BLaER1 treated with 17β-estradiol and CSF1 and Interleukin-3, amounts not matched to agents 10 nM and 100 nM (cell line): ENCODE results near the gene BCL7A.
"Not testable (repeated sequence)": the region's sequence is repeated elsewhere in the genome, so short reads cannot be mapped to it uniquely, and the experiment has no call there.

Experiments
- H3K27ac ChIP-seq, 11 experiments: shearing (Covaris generic); formaldehyde crosslinking; 2 replicates each; pipeline ENCODE4 v1.8.1; 2022
- H3K27me3 ChIP-seq, 11 experiments: shearing (Covaris generic); formaldehyde crosslinking; 2 replicates each; pipeline ENCODE4 v1.8.1; 2022
- H3K36me3 ChIP-seq, 11 experiments: shearing (Covaris generic); formaldehyde crosslinking; 2 replicates each; pipeline ENCODE4 v1.8.1; 2022
- H3K4me1 ChIP-seq, 10 experiments: shearing (Covaris generic); formaldehyde crosslinking; 2 replicates each; pipeline ENCODE4 v1.8.1; 2022
- H3K4me2 ChIP-seq, 11 experiments: shearing (Covaris generic); formaldehyde crosslinking; 2 replicates each; pipeline ENCODE4 v1.8.1; 2022
- H3K4me3 ChIP-seq, 10 experiments: shearing (Covaris generic); formaldehyde crosslinking; 2 replicates each; pipeline ENCODE4 v1.8.1; 2022
- H3K9ac ChIP-seq, 11 experiments: shearing (Covaris generic); formaldehyde crosslinking; 2 replicates each; pipeline ENCODE4 v1.8.1; 2022
- H3K9me3 ChIP-seq, 11 experiments: shearing (Covaris generic); formaldehyde crosslinking; replicated peaks in 1 of 11; 2 replicates each; pipeline ENCODE4 v1.8.1; 2022
- H4K20me1 ChIP-seq, 11 experiments: shearing (Covaris generic); formaldehyde crosslinking; 2 replicates each; pipeline ENCODE4 v1.8.1; 2022
- Cebpa-rat ChIP-seq, 11 experiments: shearing (Covaris generic); IDR thresholded peaks; 2 replicates each; pipeline ENCODE4 v1.8.1; 2022

The BCL7A gene

DNA sequence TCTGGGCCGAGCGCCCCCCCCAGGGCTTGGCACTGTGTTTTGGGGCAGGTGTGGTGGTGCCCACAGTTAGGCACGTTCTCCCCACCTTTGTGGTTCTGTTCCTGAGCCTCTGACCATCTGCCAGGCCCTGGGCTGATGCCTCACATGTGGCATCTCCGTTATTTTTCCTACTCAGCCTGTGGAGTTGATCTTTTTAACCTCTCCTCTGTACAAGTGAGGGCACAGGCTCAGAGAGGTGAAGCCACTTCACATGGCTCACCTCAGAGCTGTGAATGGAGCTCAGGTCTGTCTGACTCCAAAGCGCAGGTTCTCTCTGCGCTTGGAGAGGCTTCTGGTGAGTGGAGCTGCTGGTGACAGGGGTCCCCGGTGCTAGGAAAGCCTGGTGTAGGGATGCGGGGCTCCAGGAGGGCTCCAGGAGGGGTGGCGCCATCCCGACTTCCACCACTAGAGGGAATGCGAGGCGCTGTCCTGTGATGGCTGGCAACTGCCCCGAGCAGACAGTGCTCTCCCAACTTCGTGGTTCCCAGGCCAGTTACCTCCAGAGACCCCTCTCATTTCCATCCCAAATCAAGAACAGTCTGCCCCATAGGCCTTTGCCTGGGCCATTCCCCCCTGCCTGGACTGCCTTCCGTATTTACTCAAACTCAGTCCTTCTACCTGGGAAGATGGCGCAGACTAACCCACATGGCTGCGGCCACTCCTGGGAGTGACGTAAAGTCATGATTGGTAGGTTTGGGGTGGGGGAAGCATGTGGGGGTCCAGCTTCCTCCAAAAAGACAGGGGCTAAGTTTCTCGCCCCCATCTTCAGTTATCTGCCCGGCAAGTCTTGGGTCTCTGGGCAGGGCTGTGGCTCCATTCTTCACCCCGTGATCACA lies 9.9 kb downstream of the BCL7A start:
- Histone ChIP-seq H3K4me3 (no peak overlapping the region), H3K36me3 (peaks cover 4 to 62% (median 48%) of the 10 kb centered on the region in 11 experiments; a peak in 21 of 22 replicates), H4K20me1 (peaks cover 11 to 98% (median 89%) of the 10 kb centered on the region in 11 experiments; a peak in 20 of 22 replicates), H3K4me2 (peak overlapping the region in 9 of 11 experiments; percentile 78 to 99 (median 97); a peak in 15 of 22 replicates), H3K27ac (peak overlapping the region in 6 of 11 experiments; percentile 7 to 97 (median 92); a peak in 9 of 22 replicates), H3K27me3 (peaks cover 0 to 9% (median 0%) of the 10 kb centered on the region in 11 experiments; a peak in 1 of 22 replicates), H3K9me3 (no peaks in the 10 kb centered on the region), H3K9ac (peak overlapping the region in 2 of 11 experiments; percentile 21 to 62; a peak in 2 of 22 replicates), H3K4me1 (peaks cover 39 to 81% (median 60%) of the 10 kb centered on the region in 10 experiments)
- no peak for TF ChIP-seq Cebpa-rat (IDR thresholded peaks at IDR 0.05)

DNA sequence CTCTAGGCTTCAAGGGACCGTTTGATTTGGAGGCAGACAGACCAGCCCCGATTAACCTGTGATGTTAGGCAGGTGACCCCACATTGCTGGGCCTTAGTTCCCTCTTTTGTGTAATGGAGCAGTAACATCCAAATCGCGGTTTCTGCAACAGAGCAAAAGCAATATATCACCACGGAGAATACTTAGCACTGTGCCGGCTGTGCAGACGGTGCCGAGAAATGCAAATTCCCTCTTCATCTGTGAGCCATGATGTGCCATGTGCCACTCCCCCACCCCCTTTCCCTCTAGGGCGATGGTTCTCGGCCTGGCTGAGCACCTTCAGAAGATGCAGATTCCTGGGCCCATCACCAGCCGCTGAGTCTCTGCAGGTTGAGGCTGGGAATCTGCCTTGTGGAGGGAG lies 10.9 kb downstream of the BCL7A start:
- Histone ChIP-seq H3K9me3 (no peaks in the 10 kb centered on the region), H3K4me3 (no peak overlapping the region), H3K9ac (no peak overlapping the region), H3K4me2 (no peak overlapping the region), H3K27me3 (peaks cover 0 to 9% (median 0%) of the 10 kb centered on the region in 11 experiments; a peak in 1 of 22 replicates), H3K36me3 (peaks cover 4 to 68% (median 58%) of the 10 kb centered on the region in 11 experiments; a peak in 21 of 22 replicates), H3K27ac (peak overlapping the region in 1 of 11 experiments; percentile 3; a peak in 1 of 22 replicates), H4K20me1 (peaks cover 11 to 97% (median 79%) of the 10 kb centered on the region in 11 experiments; a peak in 20 of 22 replicates), H3K4me1 (peaks cover 35 to 71% (median 50%) of the 10 kb centered on the region in 10 experiments)
- no peak for TF ChIP-seq Cebpa-rat (IDR thresholded peaks at IDR 0.05)

DNA sequence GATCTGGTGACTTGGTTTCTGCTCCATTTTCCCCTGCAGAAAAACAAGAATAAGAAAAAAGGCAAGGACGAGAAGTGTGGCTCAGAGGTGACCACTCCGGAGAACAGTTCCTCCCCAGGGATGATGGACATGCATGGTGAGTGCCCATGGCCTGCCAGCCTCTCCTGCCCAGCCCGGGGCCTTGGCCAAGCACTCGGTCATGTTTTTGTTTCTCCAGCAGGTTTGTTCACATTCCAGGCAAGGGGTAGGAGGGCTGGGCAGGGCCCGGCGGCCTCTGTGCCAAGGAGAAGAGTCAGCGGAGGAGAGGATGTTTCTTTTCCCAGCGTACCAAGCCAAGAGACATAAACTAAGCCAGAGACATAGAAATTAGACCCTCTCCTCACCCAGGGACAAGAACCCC lies 13.6 kb downstream of the BCL7A start:
- H3K27ac ChIP-seq, result peak overlapping the region in 1 of 11 experiments; percentile 18; a peak in 1 of 22 replicates
- peaks cover 4 to 96% (median 84%) of the 10 kb centered on the region in 11 experiments; a peak in 21 of 22 replicates for H3K36me3 ChIP-seq
- no peaks in the 10 kb centered on the region for H3K9me3 ChIP-seq
- H4K20me1 ChIP-seq, result peaks cover 0 to 93% (median 65%) of the 10 kb centered on the region in 11 experiments; a peak in 19 of 22 replicates
- no peak overlapping the region for H3K4me3 ChIP-seq
- H3K9ac ChIP-seq, result no peak overlapping the region; a peak in 1 of 22 replicates
- peaks cover 8 to 61% (median 30%) of the 10 kb centered on the region in 10 experiments for H3K4me1 ChIP-seq
- no peak for TF ChIP-seq Cebpa-rat (IDR thresholded peaks at IDR 0.05)
- H3K4me2 ChIP-seq, result peak overlapping the region in 3 of 11 experiments; percentile 25 to 53 (median 31); a peak in 4 of 22 replicates
- no peaks in the 10 kb centered on the region for H3K27me3 ChIP-seq

DNA sequence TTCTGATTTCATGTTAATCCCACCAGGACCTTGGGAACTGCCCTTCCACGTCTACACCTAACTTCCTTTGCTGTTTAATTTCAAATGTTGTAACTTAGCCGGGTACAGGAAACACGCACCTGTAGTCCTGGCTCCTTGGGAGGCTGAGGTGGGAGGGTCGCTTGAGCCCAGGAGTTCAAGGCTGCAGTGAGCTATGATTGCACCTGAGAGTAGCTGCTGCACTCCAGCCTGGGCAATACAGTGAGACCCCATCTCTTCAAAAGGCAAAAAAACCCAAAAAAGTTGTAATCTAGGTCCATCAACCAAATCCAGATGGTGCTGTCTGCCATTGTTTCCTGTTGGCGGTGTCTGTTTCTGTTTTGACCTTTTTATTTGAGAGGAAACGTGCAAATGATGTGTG lies 14.5 kb downstream of the BCL7A start:
- TF ChIP-seq Cebpa-rat (IDR thresholded peaks at IDR 0.05), result no peak
- Histone ChIP-seq H3K4me1 (peaks cover 7 to 61% (median 30%) of the 10 kb centered on the region in 10 experiments; a peak in 18 of 20 replicates), H3K9me3 (no peaks in the 10 kb centered on the region), H3K27me3 (no peaks in the 10 kb centered on the region), H4K20me1 (peaks cover 0 to 93% (median 60%) of the 10 kb centered on the region in 11 experiments; a peak in 17 of 22 replicates), H3K36me3 (peaks cover 4 to 98% (median 87%) of the 10 kb centered on the region in 11 experiments; a peak in 21 of 22 replicates), H3K4me3 (no peak overlapping the region), H3K4me2 (no peak overlapping the region), H3K27ac (no peak overlapping the region), H3K9ac (no peak overlapping the region)

DNA sequence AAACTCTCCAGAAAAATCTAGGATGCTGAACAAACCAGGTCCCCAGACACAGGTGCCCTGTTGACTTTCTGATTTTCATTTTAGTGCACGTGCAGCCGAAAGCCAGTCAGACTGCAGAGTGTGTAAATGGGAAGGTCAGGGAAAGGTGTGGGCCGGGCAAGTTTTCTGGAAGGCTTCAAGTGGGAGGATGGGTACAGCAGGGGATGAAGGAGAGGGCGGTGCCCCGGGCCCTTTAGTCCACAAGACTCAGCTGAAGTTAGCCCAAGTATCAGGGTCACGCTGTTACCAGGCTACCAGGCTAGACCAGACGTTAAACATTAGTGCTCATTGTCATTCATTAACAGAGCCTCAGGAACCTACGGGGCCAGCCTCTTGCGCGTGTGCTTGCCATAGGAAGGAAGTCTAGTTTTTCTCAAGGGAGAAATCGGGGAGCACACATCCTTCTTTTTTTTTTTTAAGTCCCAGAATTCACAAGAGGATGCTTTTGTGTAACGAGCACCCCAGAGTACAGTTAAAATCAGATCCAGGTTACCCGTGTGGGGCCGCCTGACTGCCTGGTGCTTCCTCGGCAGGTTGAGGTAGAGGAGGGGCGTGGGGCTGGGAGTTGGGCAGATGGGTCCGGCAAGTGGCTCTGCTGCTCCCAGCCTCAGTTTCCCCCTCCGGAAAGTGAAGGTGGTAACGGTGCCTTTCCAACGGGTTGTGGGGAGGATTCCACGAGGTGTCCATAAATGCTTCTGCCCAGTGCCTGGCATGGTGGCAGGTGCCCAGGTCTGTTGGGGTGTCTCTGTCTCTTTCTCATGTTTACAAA lies 19.1 kb downstream of the BCL7A start:
- Histone ChIP-seq H3K36me3 (peaks cover 14 to 99% (median 94%) of the 10 kb centered on the region in 11 experiments), H3K4me1 (peaks cover 7 to 36% (median 17%) of the 10 kb centered on the region in 10 experiments; a peak in 18 of 20 replicates), H3K9ac (peak overlapping the region in 5 of 11 experiments; percentile 17 to 52 (median 45); a peak in 9 of 22 replicates), H3K9me3 (no peaks in the 10 kb centered on the region), H3K4me3 (no peak overlapping the region), H3K27me3 (no peaks in the 10 kb centered on the region), H3K27ac (peak overlapping the region in 4 of 11 experiments; percentile 24 to 55 (median 34); a peak in 6 of 22 replicates), H3K4me2 (peak overlapping the region; percentile 14 to 74 (median 60); a peak in 20 of 22 replicates), H4K20me1 (peaks cover 0 to 73% (median 18%) of the 10 kb centered on the region in 11 experiments; a peak in 13 of 22 replicates)
- no peak for TF ChIP-seq Cebpa-rat (IDR thresholded peaks at IDR 0.05)

DNA sequence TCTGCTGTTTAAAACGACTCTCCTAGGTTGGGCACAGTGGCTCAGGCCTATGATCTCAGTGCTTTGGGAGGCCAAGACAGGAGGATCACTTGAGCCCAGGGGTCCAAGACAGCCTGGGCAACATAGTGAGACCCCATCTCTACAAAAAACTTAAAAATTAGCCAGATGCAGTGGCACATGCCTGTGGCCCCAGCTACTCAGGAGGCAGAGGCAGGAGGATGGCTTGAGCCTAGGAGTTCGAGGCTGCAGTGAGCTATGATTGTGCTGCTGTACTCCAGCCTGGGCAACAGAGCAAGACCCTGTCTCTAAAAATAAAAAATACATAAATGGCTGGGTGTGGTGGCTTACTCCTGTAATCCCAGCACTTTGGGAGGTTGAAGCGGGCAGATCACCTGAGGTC lies 19.8 kb downstream of the BCL7A start:
- H3K27me3 ChIP-seq, H3K9me3 ChIP-seq, H3K4me3 ChIP-seq: not testable (repeated sequence)
- Histone ChIP-seq H3K4me1 (peaks cover 7 to 32% (median 17%) of the 10 kb centered on the region in 10 experiments; a peak in 18 of 20 replicates), H3K27ac (peak overlapping the region in 4 of 11 experiments; percentile 24 to 55 (median 34); a peak in 4 of 22 replicates), H3K9ac (peak overlapping the region in 1 of 11 experiments; percentile 31; a peak in 1 of 22 replicates), H3K4me2 (peak overlapping the region in 2 of 11 experiments; percentile 60 to 71; a peak in 4 of 22 replicates), H4K20me1 (peaks cover 0 to 75% (median 11%) of the 10 kb centered on the region in 11 experiments; a peak in 14 of 22 replicates), H3K36me3 (peaks cover 10 to 99% (median 94%) of the 10 kb centered on the region in 11 experiments; a peak in 21 of 22 replicates)

DNA sequence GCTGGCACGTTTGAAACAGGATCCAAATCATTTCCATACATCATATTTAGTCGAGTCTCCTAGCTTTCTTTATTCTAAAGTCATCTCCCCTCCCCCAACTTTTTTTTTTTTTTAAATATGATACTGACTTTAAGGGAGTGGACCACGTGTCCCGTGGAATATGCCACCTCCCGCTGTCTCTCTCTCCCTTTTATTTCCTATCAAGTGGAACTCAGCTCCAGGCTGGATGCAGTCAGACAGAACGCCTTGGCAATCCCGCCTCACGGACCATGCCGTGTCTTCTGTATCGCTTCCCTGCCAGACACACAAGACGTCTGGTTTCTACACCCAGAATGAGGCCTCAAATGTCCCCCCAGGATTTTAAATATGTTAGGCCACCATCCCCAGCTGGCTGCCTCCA lies 21.2 kb downstream of the BCL7A start:
- Histone ChIP-seq H3K27me3 (no peaks in the 10 kb centered on the region), H3K9me3 (no peaks in the 10 kb centered on the region), H3K36me3 (peaks cover 10 to 99% (median 94%) of the 10 kb centered on the region in 11 experiments; a peak in 21 of 22 replicates), H4K20me1 (peaks cover 0 to 64% (median 10%) of the 10 kb centered on the region in 11 experiments; a peak in 13 of 22 replicates), H3K9ac (no peak overlapping the region), H3K27ac (no peak overlapping the region), H3K4me1 (peaks cover 7 to 28% (median 17%) of the 10 kb centered on the region in 10 experiments; a peak in 18 of 20 replicates), H3K4me3 (no peak overlapping the region), H3K4me2 (no peak overlapping the region)
- no peak for TF ChIP-seq Cebpa-rat (IDR thresholded peaks at IDR 0.05)

DNA sequence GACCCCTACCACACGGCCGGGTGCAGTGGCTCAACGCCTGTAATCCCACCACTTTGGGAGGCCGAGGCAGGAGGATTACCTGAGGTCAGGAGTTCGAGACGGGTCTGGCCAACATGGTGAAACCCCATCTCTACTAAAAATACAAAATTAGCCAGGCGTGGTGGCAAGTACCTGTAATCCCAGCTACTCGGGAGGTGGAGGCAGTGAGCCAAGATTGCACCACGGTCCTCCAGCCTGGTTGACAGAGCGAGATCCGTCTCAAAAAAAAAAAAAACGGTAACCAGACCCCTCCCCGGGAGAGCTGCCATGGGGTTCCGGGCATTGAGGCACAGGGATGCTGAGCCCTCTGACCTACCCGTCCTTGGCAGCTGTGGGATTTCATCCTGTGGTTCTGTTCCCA lies 21.8 kb downstream of the BCL7A start:
- peaks cover 7 to 27% (median 17%) of the 10 kb centered on the region in 10 experiments; a peak in 18 of 20 replicates for H3K4me1 ChIP-seq
- peaks cover 10 to 99% (median 94%) of the 10 kb centered on the region in 11 experiments; a peak in 21 of 22 replicates for H3K36me3 ChIP-seq
- H3K9ac ChIP-seq, result no peak overlapping the region
- no peak overlapping the region for H3K4me3 ChIP-seq
- H3K27me3 ChIP-seq, result no peaks in the 10 kb centered on the region
- H3K27ac ChIP-seq, result no peak overlapping the region
- H4K20me1 ChIP-seq, result peaks cover 0 to 59% (median 10%) of the 10 kb centered on the region in 11 experiments; a peak in 13 of 22 replicates
- H3K9me3 ChIP-seq, result no peaks in the 10 kb centered on the region
- no peak overlapping the region for H3K4me2 ChIP-seq
- TF ChIP-seq Cebpa-rat (IDR thresholded peaks at IDR 0.05), result no peak
